ENCODE data around the gene TDRD1.

The TDRD1 gene

GRCh38 chr10:114243661-114244060 is 64.5 kb downstream of the TDRD1 start:
- Histone ChIP-seq H3K9me3 (ENCODE audit: control insufficient read depth, low read length) (no peaks in the 10 kb centered on the region), H3K27me3 (ENCODE audit: control insufficient read depth, insufficient read depth, low read length) (peaks cover 10% of the 10 kb centered on the region), H3K36me3 (ENCODE audit: control insufficient read depth, insufficient read depth, low read length) (no peaks in the 10 kb centered on the region), H3K4me3 (ENCODE audit: low read length) (no peak overlapping the region), H3K4me1 (ENCODE audit: control insufficient read depth, insufficient read depth, low read length) (peaks cover 25% of the 10 kb centered on the region), H3K9ac (ENCODE audit: low read length) (no peak overlapping the region)

DNA sequence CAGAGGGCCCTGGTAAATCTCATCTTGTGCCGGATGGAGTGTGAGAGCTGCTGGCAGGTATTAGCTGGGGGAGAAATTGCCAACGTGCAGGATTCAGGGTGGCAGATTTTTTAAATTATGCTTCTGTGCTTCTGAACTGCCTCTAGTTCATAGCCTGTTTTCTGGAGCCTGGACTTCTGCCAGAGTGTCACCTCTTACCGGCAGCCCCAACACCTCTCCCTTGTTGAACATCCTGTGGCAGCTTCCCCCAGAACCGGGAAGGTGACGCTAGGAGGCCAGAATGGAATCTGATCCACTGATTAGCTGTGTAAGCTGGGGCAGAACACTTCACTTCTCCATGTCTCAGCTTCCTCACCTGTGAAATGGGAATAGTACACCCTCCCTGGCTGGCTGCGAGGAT is 65.0 kb downstream of the TDRD1 start:
- Histone ChIP-seq H3K9ac (ENCODE audit: low read length) (no peak overlapping the region), H3K36me3 (ENCODE audit: control insufficient read depth, insufficient read depth, low read length) (no peaks in the 10 kb centered on the region), H3K27me3 (ENCODE audit: control insufficient read depth, insufficient read depth, low read length) (peaks cover 10% of the 10 kb centered on the region), H3K9me3 (ENCODE audit: control insufficient read depth, low read length) (no peaks in the 10 kb centered on the region), H3K4me1 (ENCODE audit: control insufficient read depth, insufficient read depth, low read length) (peaks cover 25% of the 10 kb centered on the region), H3K4me3 (ENCODE audit: low read length) (no peak overlapping the region)

GRCh38 chr10:114245121-114245791 is 66.1 kb downstream of the TDRD1 start:
- Histone ChIP-seq H3K4me1 (ENCODE audit: control insufficient read depth, insufficient read depth, low read length) (peaks cover 26% of the 10 kb centered on the region), H3K9ac (ENCODE audit: low read length) (peak overlapping the region; percentile 18), H3K36me3 (ENCODE audit: control insufficient read depth, insufficient read depth, low read length) (no peaks in the 10 kb centered on the region), H3K4me3 (ENCODE audit: low read length) (no peak overlapping the region), H3K27me3 (ENCODE audit: control insufficient read depth, insufficient read depth, low read length) (peaks cover 2% of the 10 kb centered on the region), H3K9me3 (ENCODE audit: control insufficient read depth, low read length) (no peaks in the 10 kb centered on the region)

DNA sequence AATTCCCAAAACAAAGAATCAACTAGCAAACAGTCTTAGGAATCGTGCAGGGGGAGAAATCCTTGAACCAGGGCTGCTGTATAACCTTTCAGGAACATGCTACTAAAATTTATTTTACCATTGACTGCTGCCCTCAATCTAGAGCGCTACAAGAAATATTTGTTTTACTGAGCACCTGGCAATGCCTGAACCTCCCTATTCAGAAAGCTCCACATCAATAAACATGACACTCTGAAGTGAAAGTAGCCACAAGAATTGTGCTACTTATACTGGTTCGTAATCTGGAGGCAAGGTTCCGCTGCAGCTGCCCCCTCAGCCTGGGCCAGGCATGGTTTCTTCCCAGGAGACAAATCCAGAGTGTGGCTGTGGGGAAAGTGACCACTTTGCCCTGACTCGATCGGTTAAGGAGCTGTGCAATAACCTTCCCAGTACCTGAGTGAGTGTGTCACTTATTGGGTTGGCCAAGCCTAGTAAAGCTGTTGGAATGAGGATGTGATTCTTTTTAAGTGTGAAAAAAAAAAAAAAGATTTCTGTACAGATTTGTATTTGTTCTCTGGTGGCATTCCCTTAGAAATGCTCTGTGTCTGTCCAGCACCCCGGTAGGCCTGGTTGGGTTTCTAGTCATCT is 67.6 kb downstream of the TDRD1 start:
- Histone ChIP-seq H3K9me3 (ENCODE audit: control insufficient read depth, low read length) (no peaks in the 10 kb centered on the region), H3K27me3 (ENCODE audit: control insufficient read depth, insufficient read depth, low read length) (no peaks in the 10 kb centered on the region), H3K4me1 (ENCODE audit: control insufficient read depth, insufficient read depth, low read length) (peaks cover 32% of the 10 kb centered on the region), H3K4me3 (ENCODE audit: low read length) (no peak overlapping the region), H3K36me3 (ENCODE audit: control insufficient read depth, insufficient read depth, low read length) (no peaks in the 10 kb centered on the region), H3K9ac (ENCODE audit: low read length) (peak overlapping the region; percentile 22)

- H3K27me3 ChIP-seq (ENCODE audit: control insufficient read depth, insufficient read depth, low read length): no peaks in the 10 kb centered on the region
- H3K4me3 ChIP-seq (ENCODE audit: low read length): no peak overlapping the region
- no peak overlapping the region for H3K9ac ChIP-seq (ENCODE audit: low read length)
- no peaks in the 10 kb centered on the region for H3K9me3 ChIP-seq (ENCODE audit: control insufficient read depth, low read length)
- H3K36me3 ChIP-seq (ENCODE audit: control insufficient read depth, insufficient read depth, low read length): no peaks in the 10 kb centered on the region
- peaks cover 23% of the 10 kb centered on the region for H3K4me1 ChIP-seq (ENCODE audit: control insufficient read depth, insufficient read depth, low read length)
Measured at GRCh38 chr10:114250236-114250635, 71.1 kb downstream of the TDRD1 start.

GRCh38 chr10:114250716-114251115 is 71.6 kb downstream of the TDRD1 start:
- H3K9me3 ChIP-seq (ENCODE audit: control insufficient read depth, low read length): no peaks in the 10 kb centered on the region
- H3K4me3 ChIP-seq (ENCODE audit: low read length): no peak overlapping the region
- H3K36me3 ChIP-seq (ENCODE audit: control insufficient read depth, insufficient read depth, low read length): no peaks in the 10 kb centered on the region
- no peak overlapping the region for H3K9ac ChIP-seq (ENCODE audit: low read length)
- peaks cover 18% of the 10 kb centered on the region for H3K4me1 ChIP-seq (ENCODE audit: control insufficient read depth, insufficient read depth, low read length)
- H3K27me3 ChIP-seq (ENCODE audit: control insufficient read depth, insufficient read depth, low read length): no peaks in the 10 kb centered on the region

- Histone ChIP-seq H3K4me3 (ENCODE audit: low read length) (no peak overlapping the region), H3K4me1 (ENCODE audit: control insufficient read depth, insufficient read depth, low read length) (peaks cover 16% of the 10 kb centered on the region), H3K27me3 (ENCODE audit: control insufficient read depth, insufficient read depth, low read length) (no peaks in the 10 kb centered on the region), H3K36me3 (ENCODE audit: control insufficient read depth, insufficient read depth, low read length) (no peaks in the 10 kb centered on the region), H3K9ac (ENCODE audit: low read length) (no peak overlapping the region), H3K9me3 (ENCODE audit: control insufficient read depth, low read length) (no peaks in the 10 kb centered on the region)
Measured at GRCh38 chr10:114252092-114252491, 72.9 kb downstream of the TDRD1 start.

GRCh38 chr10:114252883-114253282 is 73.7 kb downstream of the TDRD1 start:
- H3K4me1 ChIP-seq (ENCODE audit: control insufficient read depth, insufficient read depth, low read length): peaks cover 18% of the 10 kb centered on the region

GRCh38 chr10:114255227-114255626 is 76.1 kb downstream of the TDRD1 start:
- Histone ChIP-seq H3K9me3 (ENCODE audit: control insufficient read depth, low read length) (no peaks in the 10 kb centered on the region), H3K9ac (ENCODE audit: low read length) (no peak overlapping the region), H3K27me3 (ENCODE audit: control insufficient read depth, insufficient read depth, low read length) (no peaks in the 10 kb centered on the region), H3K4me1 (ENCODE audit: control insufficient read depth, insufficient read depth, low read length) (peaks cover 26% of the 10 kb centered on the region), H3K36me3 (ENCODE audit: control insufficient read depth, insufficient read depth, low read length) (no peaks in the 10 kb centered on the region), H3K4me3 (ENCODE audit: low read length) (no peak overlapping the region)

More at GRCh38 chr10:114252883-114253282, 73.7 kb downstream of the TDRD1 start:
- Histone ChIP-seq H3K4me3 (ENCODE audit: low read length) (no peak overlapping the region), H3K36me3 (ENCODE audit: control insufficient read depth, insufficient read depth, low read length) (no peaks in the 10 kb centered on the region), H3K9me3 (ENCODE audit: control insufficient read depth, low read length) (no peaks in the 10 kb centered on the region), H3K27me3 (ENCODE audit: control insufficient read depth, insufficient read depth, low read length) (no peaks in the 10 kb centered on the region), H3K9ac (ENCODE audit: low read length) (no peak overlapping the region)

GRCh38 chr10:114256008-114256765 is 77.0 kb downstream of the TDRD1 start:
- no peaks in the 10 kb centered on the region for H3K27me3 ChIP-seq (ENCODE audit: control insufficient read depth, insufficient read depth, low read length)
- H3K4me3 ChIP-seq (ENCODE audit: low read length): no peak overlapping the region
- H3K9ac ChIP-seq (ENCODE audit: low read length): no peak overlapping the region
- no peaks in the 10 kb centered on the region for H3K9me3 ChIP-seq (ENCODE audit: control insufficient read depth, low read length)
- peaks cover 27% of the 10 kb centered on the region for H3K4me1 ChIP-seq (ENCODE audit: control insufficient read depth, insufficient read depth, low read length)
- H3K36me3 ChIP-seq (ENCODE audit: control insufficient read depth, insufficient read depth, low read length): no peaks in the 10 kb centered on the region

GRCh38 chr10:114256822-114257221 is 77.7 kb downstream of the TDRD1 start:
- H3K27me3 ChIP-seq (ENCODE audit: control insufficient read depth, insufficient read depth, low read length): no peaks in the 10 kb centered on the region
- no peak overlapping the region for H3K9ac ChIP-seq (ENCODE audit: low read length)
- no peak overlapping the region for H3K4me3 ChIP-seq (ENCODE audit: low read length)
- no peaks in the 10 kb centered on the region for H3K9me3 ChIP-seq (ENCODE audit: control insufficient read depth, low read length)
- H3K4me1 ChIP-seq (ENCODE audit: control insufficient read depth, insufficient read depth, low read length): peaks cover 29% of the 10 kb centered on the region
- no peaks in the 10 kb centered on the region for H3K36me3 ChIP-seq (ENCODE audit: control insufficient read depth, insufficient read depth, low read length)

GRCh38 chr10:114257498-114257897 is 78.3 kb downstream of the TDRD1 start:
- Histone ChIP-seq H3K4me1 (ENCODE audit: control insufficient read depth, insufficient read depth, low read length) (peaks cover 29% of the 10 kb centered on the region), H3K36me3 (ENCODE audit: control insufficient read depth, insufficient read depth, low read length) (no peaks in the 10 kb centered on the region), H3K9ac (ENCODE audit: low read length) (peak overlapping the region; percentile 9), H3K27me3 (ENCODE audit: control insufficient read depth, insufficient read depth, low read length) (no peaks in the 10 kb centered on the region), H3K9me3 (ENCODE audit: control insufficient read depth, low read length) (no peaks in the 10 kb centered on the region), H3K4me3 (ENCODE audit: low read length) (no peak overlapping the region)

All from mucosa of stomach (tissue), 1 donor.